GM21360 (cell line): ENCODE data around the gene CGGBP1.

Experiments used
- ATAC-seq: cut with Tn5 transposase; IDR thresholded peaks from one replicate; pipeline ENCODE4 v1.9.1; 2021; ENCODE audit warnings: mild to moderate bottlenecking, moderate library complexity; ENCODE audit not compliant: unreplicated experiment

The CGGBP1 gene

DNA sequence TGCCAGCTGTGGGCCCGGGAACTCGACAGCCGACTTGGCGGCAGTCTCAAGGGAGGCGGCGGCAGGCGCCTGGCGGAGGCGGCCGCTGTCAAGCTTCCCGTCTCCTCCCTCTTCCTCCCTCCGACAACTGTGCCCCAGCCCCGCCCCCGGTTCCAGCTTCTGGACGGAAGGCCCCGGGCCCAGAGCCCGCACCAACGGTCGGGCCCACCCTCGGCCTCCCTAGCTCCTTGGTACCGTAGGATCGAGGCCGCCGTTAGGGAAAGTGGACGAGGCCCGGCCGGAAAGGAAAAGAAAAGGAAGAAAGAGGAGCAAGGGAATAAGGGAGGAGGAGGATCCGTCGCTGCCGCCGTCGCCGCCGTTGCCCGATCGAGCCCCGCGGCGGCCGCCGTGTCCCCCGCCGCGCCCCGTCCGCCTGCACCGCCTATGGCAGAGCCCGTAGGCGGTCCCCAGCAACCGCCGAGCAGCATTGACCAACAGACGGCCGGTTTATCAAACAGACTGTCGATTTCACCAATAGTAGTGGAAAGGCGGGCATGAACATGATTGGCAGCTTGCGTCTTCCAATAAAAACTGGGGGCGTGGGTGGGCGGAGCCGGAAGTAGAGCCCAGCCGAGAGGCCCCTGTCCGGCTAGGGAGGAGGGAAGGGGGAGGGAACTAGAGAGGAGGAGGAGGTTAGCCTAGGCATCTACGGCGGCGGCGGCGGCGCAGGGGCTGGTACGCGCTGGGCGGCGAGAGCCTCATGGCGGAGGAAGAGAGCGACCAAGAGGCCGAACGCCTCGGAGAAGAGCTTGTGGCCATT is at the start of gene CGGBP1, which contains the start of gene ZNF654:
CGGBP1 (minus strand) TSS at position 425 of the 799 bp plus-strand sequence. CDS start 3,029 bp downstream, outside the sequence.
ZNF654 (plus strand) TSS at position 675 of the 799 bp plus-strand sequence; CDS start at position 740, 65 bp downstream.
- peak; percentile 95 for ATAC-seq

DNA sequence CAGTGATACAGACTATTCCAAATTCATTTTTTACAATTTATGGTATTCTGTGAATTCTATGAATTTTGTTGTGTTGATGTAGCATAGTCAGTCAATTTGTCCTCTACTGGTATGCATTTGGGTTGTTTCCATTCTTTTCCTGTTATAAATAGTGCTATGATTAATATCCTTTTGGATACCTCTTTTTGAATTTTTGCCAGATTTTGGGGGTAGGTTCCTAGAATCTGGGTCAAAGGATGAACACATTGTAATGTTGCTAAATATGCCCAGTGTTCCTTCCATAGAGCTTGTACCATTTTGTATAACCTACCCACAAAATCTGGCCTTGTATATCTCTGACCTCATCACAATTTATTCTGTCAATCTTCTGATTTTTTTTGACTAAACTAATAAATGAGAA is 46.5 kb upstream of the CGGBP1 start:
- ATAC-seq = no peak

DNA sequence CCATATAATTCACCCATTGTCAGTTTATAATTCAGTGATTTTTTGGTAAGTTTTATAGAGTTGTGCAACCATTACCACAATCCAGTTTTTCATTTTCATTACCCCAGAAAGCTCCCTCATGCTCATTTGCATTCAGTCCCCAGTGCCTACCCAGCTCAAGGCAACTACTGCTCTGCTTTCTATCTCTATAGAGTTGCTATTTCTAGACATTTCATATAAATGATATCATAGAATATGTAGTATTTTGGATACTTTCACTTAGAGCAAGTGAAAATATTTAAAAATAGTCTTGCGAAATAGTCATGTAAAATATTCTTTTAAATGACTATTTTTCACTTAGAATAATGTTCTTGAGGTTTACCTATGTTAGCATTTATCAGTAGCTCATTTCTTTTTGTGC is 42.3 kb upstream of the CGGBP1 start:
- peak; percentile 80 for ATAC-seq

GRCh38 chr3:88093266-88093665 is 34.5 kb upstream of the CGGBP1 start:
- ATAC-seq = no peak

DNA sequence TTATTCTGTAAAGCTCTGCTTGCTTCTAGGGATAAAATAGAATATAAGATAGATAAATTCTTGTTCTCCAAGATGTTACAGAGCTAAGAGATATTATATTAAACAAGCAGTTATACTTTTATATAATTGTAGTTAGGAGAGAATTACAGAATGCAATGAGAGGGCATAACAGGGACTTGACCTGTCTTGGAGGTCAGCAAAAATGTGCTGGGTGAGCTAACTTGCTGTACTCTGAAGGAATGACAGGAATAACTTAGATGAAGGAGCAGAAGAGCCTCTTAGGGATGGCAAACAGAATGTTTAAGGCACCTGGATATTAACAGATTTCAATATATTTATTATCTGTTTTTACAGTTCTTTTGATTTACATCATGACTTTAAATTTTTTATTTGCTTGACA is 33.5 kb upstream of the CGGBP1 start:
- no peak for ATAC-seq

GRCh38 chr3:88090681-88091080 is 31.9 kb upstream of the CGGBP1 start:
- ATAC-seq = no peak

GRCh38 chr3:88084097-88084501 is 25.3 kb upstream of the CGGBP1 start:
- no peak for ATAC-seq

- no peak for ATAC-seq
Observed at GRCh38 chr3:88082854-88083253, 24.0 kb upstream of the CGGBP1 start.

GRCh38 chr3:88078932-88079331 is 20.1 kb upstream of the CGGBP1 start:
- ATAC-seq = no peak

DNA sequence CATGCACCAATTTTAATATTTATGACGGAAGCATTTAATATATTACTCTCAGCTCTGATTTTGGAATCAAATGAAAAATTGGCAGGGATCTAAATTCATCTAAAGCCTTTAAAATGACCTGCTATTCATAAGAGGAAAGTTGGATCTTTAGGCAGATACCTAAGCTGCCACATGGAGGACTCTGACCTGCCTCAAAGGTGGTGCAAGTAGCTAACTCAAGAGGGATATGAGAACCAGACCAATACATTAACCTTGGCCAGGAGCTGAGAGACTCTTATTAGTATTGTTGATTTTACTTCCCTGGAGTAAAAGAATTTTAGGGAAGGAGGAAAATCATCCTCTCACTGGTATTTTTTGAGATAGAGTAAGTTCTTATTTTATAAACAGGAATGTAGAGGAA is 17.9 kb upstream of the CGGBP1 start:
- ATAC-seq = no peak

- ATAC-seq = no peak
Observed at GRCh38 chr3:88075497-88075896, 16.7 kb upstream of the CGGBP1 start.

GRCh38 chr3:88075072-88075471 is 16.3 kb upstream of the CGGBP1 start:
- ATAC-seq = no peak

GRCh38 chr3:88061746-88062145 is 2.9 kb upstream of the CGGBP1 start:
- no peak for ATAC-seq

DNA sequence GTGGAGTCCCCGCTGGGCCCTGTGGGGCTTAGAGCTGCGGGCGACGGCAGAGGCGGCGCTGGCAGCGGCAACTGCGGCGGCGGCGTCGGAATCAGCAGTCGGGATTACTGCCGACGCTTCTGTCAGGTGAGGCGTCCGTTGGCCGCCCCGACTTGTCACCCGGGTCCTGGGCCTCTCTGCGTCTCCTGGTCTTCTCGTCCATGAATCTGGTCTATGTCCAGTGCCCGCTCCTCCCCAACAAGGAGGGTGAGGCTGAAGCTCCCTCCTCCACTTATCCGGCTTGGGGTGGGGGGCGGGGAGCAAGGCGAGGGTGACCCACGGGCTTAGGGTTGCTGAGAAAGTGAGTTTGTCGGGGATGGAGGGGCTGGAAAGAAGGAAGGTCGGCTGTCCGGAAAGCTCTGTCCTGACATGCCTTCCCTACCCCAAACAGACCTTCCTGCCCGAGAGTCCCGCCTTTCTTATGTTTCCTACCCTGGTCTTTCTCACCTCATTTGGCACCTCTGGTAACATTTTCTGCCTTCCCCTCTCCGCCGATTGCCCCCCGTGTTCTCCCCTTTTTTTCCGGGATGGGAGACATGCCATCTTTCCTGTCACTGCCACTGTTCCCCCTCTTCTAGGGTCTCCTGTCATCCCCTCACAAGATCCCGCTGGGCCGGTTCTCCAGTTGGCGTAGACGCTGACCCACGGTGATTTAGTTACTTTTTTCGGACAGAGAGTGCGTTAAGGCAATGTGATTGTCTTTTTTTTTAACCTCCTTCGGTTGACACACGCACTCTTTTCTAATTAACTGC is 770 bp upstream of the CGGBP1 start:
- ATAC-seq = peak; percentile 7

GRCh38 chr3:88058306-88058580 is 562 bp downstream of the CGGBP1 start:
- ATAC-seq = no peak

GRCh38 chr3:88057630-88058305 is 1.0 kb downstream of the CGGBP1 start:
- no peak for ATAC-seq

GRCh38 chr3:88046766-88047165 is 12.0 kb downstream of the CGGBP1 start:
- no peak for ATAC-seq

- no peak for ATAC-seq
Observed at GRCh38 chr3:88044411-88044810, 14.4 kb downstream of the CGGBP1 start.

DNA sequence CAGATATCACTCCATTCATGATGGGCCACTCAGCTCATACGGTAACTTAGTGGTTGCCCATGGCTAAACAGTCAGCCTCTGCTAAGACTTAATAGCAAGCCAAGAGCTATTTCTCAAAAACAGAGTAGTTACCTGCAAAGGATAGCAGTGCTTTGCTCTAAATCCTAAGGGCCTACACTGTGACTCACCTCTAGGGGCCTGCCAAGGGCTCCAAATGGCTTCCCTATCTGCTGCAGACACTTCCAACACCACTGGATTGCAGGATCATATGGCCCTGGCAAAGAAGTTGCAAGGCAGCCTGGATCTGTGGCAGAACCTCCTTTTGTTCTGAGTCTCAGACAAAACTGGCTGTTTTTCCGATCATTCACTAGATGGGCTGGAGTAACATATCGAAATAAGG is 17.8 kb downstream of the CGGBP1 start:
- no peak for ATAC-seq

DNA sequence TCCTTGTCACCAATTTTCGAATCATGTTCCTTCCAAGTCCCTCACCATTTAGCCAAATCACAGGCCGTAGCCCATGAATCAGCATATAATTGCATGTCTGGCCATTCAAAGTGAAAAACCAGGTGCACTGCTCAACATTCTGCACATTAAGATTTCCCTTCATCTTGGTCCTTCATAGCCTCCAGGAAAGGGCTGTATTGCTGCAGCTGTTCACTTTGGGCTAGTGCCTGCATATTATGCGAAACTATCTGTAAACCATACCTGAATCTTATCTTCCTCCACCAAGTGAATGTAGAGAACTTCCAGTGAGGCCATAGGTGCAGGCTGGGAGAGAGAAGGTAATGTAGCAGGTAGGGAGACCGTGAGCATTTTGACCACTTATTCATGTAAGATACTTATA is 18.3 kb downstream of the CGGBP1 start:
- ATAC-seq = no peak

GRCh38 chr3:88038566-88038965 is 20.2 kb downstream of the CGGBP1 start:
- no peak for ATAC-seq

DNA sequence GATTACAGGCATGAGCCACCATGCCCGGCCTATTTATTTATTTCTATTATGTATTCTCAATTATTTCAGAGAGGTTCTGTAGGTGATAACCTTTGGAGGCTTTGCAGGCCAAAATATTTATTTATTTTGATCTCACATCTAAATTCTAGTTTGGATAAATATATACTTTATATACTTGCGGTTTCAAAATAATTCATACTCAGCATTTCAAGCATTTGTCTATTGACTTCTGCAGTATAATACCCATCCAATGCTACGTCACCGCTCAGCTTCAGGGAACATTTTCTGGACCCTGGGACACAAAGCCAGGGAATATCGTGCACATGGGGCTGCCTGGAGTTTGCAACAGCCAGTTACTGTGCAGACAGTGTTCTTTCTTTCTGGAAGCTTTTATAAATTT is 22.6 kb downstream of the CGGBP1 start:
- ATAC-seq = no peak
